GM21515 (cell line): Measurements from ENCODE around the gene TP53AIP1.

ENCODE experiments used
- ATAC-seq: cut with Tn5 transposase; IDR thresholded peaks from one replicate; pipeline ENCODE4 v1.9.1; 2021; ENCODE audit not compliant: unreplicated experiment

Gene TP53AIP1

GRCh38 chr11:128943428-128943976, 831 bp upstream of the TP53AIP1 start:
- no peak for ATAC-seq

- no peak for ATAC-seq
Observed at GRCh38 chr11:128942272-128942612, 429 bp downstream of the TP53AIP1 start.

DNA sequence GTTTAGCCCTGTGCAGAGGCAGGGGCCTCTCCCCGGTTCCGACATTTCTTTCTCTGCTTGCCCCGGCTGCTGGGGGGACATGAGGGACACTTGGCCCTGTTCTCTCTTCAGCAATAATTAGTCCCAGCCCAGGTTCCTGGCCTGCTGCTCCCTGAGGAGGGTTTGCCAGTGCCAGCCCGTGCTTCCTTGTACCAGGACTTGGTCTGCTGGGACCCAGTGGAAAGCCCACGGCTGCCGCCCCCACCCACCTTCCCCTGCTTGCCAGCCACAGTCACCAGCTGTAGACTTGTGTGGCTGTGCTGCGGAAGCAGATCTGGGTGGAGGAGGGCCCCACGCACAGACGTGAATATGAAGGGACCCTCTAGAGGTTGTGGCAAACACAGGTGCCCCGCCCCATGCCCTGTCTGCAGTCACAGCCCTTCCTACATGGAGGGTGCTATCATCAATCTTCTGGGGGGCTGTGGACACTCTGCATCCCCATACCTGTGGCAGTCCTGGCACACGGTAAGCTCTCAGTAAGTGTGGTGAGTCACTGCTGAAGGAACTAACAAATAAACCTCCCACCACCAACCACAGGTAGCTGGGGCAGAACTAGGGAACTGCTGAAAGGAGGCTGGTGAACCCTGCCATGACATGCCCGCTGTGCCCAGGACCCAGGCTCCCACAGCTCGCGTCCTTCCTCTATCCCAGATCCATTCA, 949 bp downstream of the TP53AIP1 start:
- no peak for ATAC-seq

DNA sequence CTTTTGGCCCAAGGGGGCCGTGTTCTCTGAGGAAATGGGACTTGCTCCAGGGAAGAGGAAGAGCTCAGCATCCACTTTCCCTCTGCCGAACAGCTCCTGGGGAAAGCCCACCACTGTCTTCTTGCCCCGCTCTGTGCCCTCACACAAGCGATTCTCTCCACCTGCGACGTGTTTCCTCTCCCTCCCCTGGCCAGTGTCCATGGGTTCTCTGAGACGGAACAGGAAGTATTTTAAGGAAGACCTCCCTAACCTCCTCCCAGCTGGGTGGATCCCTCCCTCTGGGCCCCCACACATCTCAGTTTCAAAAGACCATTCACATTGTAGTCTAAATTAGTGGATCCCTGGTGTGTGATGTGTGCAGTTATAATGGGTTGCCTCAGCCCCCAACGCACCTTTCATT, 1.6 kb downstream of the TP53AIP1 start:
- no peak for ATAC-seq

GRCh38 chr11:128940603-128941002, 2.1 kb downstream of the TP53AIP1 start:
- no peak for ATAC-seq

DNA sequence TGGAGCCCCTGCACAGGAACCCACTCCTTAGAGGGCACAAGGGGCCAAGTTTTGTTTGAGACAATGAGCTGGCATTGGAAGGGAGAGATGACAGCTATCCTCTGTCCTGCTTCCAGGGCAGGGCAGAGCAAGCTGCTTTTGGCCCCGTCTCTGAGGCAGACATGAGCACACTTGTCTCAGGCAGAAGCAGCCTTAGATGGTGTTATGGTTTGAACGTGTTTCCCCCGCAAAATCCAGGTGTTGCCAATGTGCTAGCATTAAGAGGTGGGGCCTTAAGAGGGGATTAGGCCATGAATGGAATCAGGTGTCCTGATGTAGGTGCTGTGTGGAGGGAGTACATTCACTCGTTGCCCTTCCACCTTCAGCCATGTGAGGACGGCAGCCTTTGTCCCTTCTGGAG, 2.5 kb downstream of the TP53AIP1 start:
- no peak for ATAC-seq

GRCh38 chr11:128939591-128939990, 3.1 kb downstream of the TP53AIP1 start:
- ATAC-seq: no peak

- ATAC-seq: no peak
Observed at GRCh38 chr11:128938156-128938885, 4.3 kb downstream of the TP53AIP1 start.

GRCh38 chr11:128937480-128937879, 5.2 kb downstream of the TP53AIP1 start:
- ATAC-seq: no peak

DNA sequence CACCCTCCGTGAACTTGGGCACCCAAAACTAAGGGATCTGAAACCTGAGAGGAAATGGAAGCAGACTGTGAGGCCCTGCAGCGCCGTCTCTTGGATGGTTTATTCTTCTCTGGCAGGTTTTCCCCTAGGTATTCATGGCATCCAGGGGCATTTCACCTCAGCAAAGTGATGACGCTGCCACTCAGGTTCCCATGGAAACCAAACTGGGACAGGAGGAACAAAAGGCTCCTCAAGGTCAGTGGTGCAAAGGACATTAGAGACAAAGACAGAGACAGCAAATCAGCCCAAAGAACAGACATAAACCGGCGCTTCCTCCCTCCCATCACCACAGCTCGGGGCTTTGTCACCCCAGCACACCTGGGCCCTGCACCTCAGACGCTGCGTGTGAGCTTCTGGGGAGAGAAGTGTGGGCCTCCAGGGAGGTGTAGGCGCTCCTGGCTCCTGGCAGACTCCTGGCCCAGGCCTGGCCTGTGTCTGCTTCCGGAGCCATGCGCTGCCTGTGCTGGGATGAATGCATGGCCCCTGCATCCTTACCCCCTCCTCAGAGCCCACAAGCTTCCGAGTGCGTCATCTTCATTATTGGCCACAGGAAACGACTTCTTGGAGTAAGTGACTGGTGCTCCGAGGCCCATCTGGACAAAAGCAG, 5.9 kb downstream of the TP53AIP1 start:
- ATAC-seq: no peak

DNA sequence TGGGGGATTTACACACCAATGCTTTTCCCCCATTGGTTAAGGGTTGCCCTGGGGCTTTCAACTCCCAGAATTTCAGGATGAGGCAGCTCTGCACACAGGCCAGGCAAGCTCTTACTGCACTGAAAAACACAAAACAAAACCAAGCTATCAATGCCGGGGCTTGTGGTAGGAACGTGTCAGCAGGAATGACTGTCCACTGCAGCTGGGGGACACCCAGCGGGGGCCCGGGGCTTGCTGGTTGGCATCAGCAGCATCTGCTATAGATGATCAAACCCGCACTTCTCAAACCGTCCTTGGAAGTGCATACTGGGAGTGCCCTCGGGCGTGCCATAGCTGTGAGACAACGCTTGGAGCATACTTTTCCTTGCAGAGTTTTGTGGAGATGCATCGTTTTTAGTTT, 7.7 kb downstream of the TP53AIP1 start:
- no peak for ATAC-seq

DNA sequence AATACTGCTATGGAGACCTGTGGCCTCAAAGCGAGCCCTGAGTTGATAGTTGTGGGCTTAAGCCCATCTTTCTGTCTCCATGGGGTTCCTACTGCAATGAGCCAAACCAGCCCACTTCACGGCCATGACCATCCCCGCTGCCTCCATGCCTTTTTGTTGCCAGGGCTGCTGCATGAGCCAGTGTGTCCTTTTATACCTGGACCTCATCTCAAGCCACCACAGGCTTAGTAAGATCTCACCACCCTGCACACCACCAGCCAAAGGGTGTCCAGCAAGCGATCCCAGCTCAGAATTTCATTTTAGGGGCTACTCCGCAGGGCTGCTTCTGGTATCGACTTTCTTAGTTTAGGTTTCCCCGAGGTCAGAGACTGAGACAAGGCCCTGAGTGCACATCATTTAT, 8.3 kb downstream of the TP53AIP1 start:
- no peak for ATAC-seq

DNA sequence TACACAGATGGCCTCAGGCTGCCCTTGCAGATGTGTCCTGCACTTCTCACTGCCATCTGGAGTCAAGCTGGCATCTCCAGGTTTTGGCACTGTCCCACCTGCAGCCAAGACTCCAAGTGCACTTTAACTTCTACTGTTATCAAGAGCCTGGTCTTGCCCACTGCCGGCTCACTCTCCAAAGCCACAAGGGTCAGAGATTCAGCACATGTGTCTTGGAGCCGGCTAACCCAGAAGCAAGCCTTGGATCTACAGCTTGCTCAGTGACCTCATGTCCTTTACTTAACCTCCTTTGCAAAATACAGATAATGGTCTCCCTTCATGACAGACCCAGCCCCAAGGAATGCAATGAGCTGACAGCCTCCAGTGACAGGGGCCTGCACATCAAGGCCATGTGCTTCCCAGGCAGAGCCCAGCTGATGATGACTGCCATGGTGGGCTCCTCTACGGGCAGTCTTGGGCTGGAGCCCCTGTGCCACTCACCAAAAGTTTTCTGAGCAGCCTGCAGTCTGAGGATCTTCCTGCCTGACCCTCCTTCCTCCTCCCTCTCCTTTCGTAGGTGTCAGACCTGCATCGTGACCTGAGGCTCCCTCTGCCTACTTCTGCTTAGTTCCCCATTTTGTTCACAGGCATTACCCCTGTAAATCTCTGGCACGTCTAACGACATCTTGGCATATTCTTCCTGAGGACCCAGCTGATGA, 9.0 kb downstream of the TP53AIP1 start:
- ATAC-seq: no peak

DNA sequence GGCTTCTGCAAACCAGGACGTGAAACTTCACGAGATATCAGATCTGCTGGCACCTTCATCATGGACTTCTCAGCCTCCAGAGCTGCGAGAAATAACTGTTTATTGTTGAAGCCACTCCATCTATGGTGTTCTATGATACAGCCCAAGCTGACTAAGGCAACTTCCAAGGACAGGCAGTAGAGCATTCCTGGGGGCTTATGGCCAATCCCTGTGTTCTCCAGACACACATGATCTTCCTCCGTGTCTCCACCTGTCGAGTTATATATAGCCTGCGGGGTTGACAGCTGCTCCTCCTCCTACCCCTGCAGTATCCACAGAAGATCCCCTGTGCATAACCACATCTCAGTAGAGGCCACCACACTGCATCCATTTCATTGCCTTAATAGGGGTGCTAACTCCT, 11.0 kb downstream of the TP53AIP1 start:
- no peak for ATAC-seq

DNA sequence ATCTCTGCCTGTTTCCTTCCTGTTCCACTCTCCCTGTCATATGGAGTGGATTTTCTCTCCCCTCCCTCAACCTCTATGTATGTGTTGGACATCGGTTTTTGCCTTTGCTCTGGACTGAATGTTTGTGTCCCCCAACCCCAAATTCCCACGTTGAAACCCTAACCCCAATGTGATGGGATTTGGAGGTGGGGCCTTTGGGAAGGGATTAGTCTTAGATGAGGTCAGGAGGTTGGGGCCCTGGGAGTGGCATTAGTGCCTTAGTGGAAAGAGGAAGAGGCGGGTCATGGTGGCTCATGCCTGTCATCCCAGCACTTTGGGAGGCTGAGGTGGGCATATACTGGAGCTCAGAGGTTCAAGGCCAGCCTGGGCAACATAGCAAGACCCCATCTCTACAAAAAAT, 11.6 kb downstream of the TP53AIP1 start:
- ATAC-seq: no peak

- ATAC-seq: no peak
Observed at GRCh38 chr11:128929991-128930390, 12.7 kb downstream of the TP53AIP1 start.

- ATAC-seq: no peak
Observed at GRCh38 chr11:128929468-128929867, 13.2 kb downstream of the TP53AIP1 start.

DNA sequence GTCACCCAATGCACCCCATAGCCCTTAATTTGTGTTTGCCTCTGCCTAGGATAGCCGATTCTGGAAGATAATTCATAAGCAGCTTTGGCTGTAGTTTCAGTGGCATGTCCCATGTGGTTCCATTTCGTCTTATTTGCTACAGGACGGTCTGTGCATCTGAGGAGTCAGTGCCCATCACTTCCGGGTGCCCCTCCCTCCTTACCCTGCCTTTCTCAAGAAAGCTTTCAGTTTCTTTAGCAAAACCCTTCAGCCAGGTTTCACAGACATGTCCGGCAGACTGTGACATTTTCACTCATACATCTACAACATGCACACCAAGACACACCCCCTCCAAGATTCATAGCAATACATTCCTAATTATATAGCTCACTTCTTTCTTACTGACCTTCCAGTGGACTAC, 14.3 kb downstream of the TP53AIP1 start:
- ATAC-seq: peak; percentile 98

- no peak for ATAC-seq
Observed at GRCh38 chr11:128927683-128928336, 14.9 kb downstream of the TP53AIP1 start.

- ATAC-seq: no peak
Observed at GRCh38 chr11:128927108-128927461, 15.6 kb downstream of the TP53AIP1 start.
